22Rv1 (cell line): ENCODE results near the gene SUGCT.

ENCODE experiments used
- CTCF ChIP-seq: fragments of 450-650 bp; IDR thresholded peaks from 2 replicates; pipeline ENCODE4 v1.5.1; 2017; ENCODE audit warnings: mild to moderate bottlenecking
- ZFX ChIP-seq: fragments of 450-650 bp; IDR thresholded peaks from 2 replicates; pipeline ENCODE4 v1.6.1; 2017; ENCODE audit warnings: antibody characterized with exemption, borderline replicate concordance

- TF ChIP-seq CTCF (peak; percentile 100), ZFX (0 out of 2 replicates have a peak, but pooled peaks have one; percentile 80)
These were observed at the start of gene SUGCT, which contains the start of gene MPLKIP for GRCh38 chr7:40134428-40135316.
